Immature natural killer cell (primary cell): ENCODE measurements around the gene HLA-DOA. TPM values are rescaled to one million over a fixed set of nuclear protein-coding genes. Genes with fewer than 3 reads are reported as not detected.
A peak's percentile ranks its signal among the peaks of the same experiment; 100 is the strongest.

Experiments
- DNase-seq, 3 donors: peaks; one replicate each; pipeline ENCODE4 v3.0.0; 2022; ENCODE audit warnings: mixed read lengths in 1 of 3
- H3K27ac Mint-ChIP-seq, 6 donors: one replicate each; pipeline ENCODE4 v1.8.0; 2020; ENCODE audit warnings: mixed read lengths in 6 of 6, mild to moderate bottlenecking in 5 of 6, inconsistent platforms in 4 of 6, moderate library complexity in 3 of 6
- H3K27me3 Mint-ChIP-seq, 3 donors: one replicate each; pipeline ENCODE4 v1.8.0; 2020 to 2021; ENCODE audit warnings: low read depth in 3 of 3, mild to moderate bottlenecking in 3 of 3, mixed read lengths in 3 of 3, moderate library complexity in 3 of 3, inconsistent platforms in 1 of 3
- H3K36me3 Mint-ChIP-seq, 3 donors: one replicate each; pipeline ENCODE4 v1.8.0; 2020; ENCODE audit warnings: mixed read lengths in 3 of 3, inconsistent platforms in 2 of 3, mild to moderate bottlenecking in 2 of 3
- H3K4me1 Mint-ChIP-seq, 2 donors: one replicate each; pipeline ENCODE4 v1.8.0; 2020; ENCODE audit warnings: inconsistent platforms in 2 of 2, mild to moderate bottlenecking in 2 of 2, mixed read lengths in 2 of 2, moderate library complexity in 1 of 2
- H3K4me3 Mint-ChIP-seq, 5 donors: one replicate each; pipeline ENCODE4 v1.8.0; 2020; ENCODE audit warnings: mild to moderate bottlenecking in 5 of 5, mixed read lengths in 5 of 5, inconsistent platforms in 3 of 5, moderate library complexity in 3 of 5
- H3K9me3 Mint-ChIP-seq, 6 donors: one replicate each; pipeline ENCODE4 v1.8.0; 2020; ENCODE audit warnings: mild to moderate bottlenecking in 6 of 6, mixed read lengths in 6 of 6, inconsistent platforms in 4 of 6, moderate library complexity in 3 of 6
- polyA plus RNA-seq, 3 donors: library from polyadenylated mRNA; unstranded; fragments of 300-500 nt; fragmentation: Illumina TruSeq; gene quantifications; one replicate each; pipeline ENCODE4 v1.2.3, GENCODE V29; 2021

The HLA-DOA gene
- polyA plus RNA-seq, 3 donors from 2014 or later, result 0.37 to 5.2 (median 2.8) TPM

- H3K27me3 Mint-ChIP-seq, result peaks cover 1 to 6% (median 4%) of the 10 kb centered on the region in 3 donors
- no peak for DNase-seq
- peaks cover 0 to 4% of the 10 kb centered on the region in 2 donors for H3K4me1 Mint-ChIP-seq
- no peak overlapping the region for H3K27ac Mint-ChIP-seq
- H3K4me3 Mint-ChIP-seq, result no peak overlapping the region
- H3K9me3 Mint-ChIP-seq, result no peaks in the 10 kb centered on the region
- no peaks in the 10 kb centered on the region for H3K36me3 Mint-ChIP-seq
Measured at GRCh38 chr6:33028220-33028849, 18.9 kb upstream of the HLA-DOA start.

GRCh38 chr6:33024521-33024920 lies 15.1 kb upstream of the HLA-DOA start:
- peaks cover 4 to 7% of the 10 kb centered on the region in 2 donors for H3K4me1 Mint-ChIP-seq
- no peak for DNase-seq
- no peaks in the 10 kb centered on the region for H3K36me3 Mint-ChIP-seq
- no peaks in the 10 kb centered on the region for H3K9me3 Mint-ChIP-seq
- no peak overlapping the region for H3K27ac Mint-ChIP-seq
- peaks cover 0 to under 1% (median 0%) of the 10 kb centered on the region in 3 donors for H3K27me3 Mint-ChIP-seq
- H3K4me3 Mint-ChIP-seq, result no peak overlapping the region

- no peak for DNase-seq
- H3K27me3 Mint-ChIP-seq, result no peaks in the 10 kb centered on the region
- no peak overlapping the region for H3K4me3 Mint-ChIP-seq
- peaks cover 11 to 14% of the 10 kb centered on the region in 2 donors for H3K4me1 Mint-ChIP-seq
- H3K36me3 Mint-ChIP-seq, result no peaks in the 10 kb centered on the region
- H3K27ac Mint-ChIP-seq, result no peak overlapping the region
- no peaks in the 10 kb centered on the region for H3K9me3 Mint-ChIP-seq
Measured at GRCh38 chr6:33023536-33023935, 14.1 kb upstream of the HLA-DOA start.

GRCh38 chr6:33021917-33022316 lies 12.5 kb upstream of the HLA-DOA start:
- no peak overlapping the region for H3K4me3 Mint-ChIP-seq
- no peak for DNase-seq
- peaks cover 19 to 22% of the 10 kb centered on the region in 2 donors for H3K4me1 Mint-ChIP-seq
- H3K36me3 Mint-ChIP-seq, result no peaks in the 10 kb centered on the region
- no peaks in the 10 kb centered on the region for H3K27me3 Mint-ChIP-seq
- no peaks in the 10 kb centered on the region for H3K9me3 Mint-ChIP-seq
- H3K27ac Mint-ChIP-seq, result no peak overlapping the region

- Mint-ChIP-seq H3K9me3 (no peaks in the 10 kb centered on the region), H3K27ac (peak overlapping the region in 4 of 6 donors; percentile 14 to 81 (median 70))
- DNase-seq, result no peak
Measured at GRCh38 chr6:33019372-33019771, 10.0 kb upstream of the HLA-DOA start.

GRCh38 chr6:33018904-33019303 lies 9.5 kb upstream of the HLA-DOA start:
- peak in 2 of 3 donors; percentile 28 to 35 for DNase-seq
- H3K36me3 Mint-ChIP-seq, result no peaks in the 10 kb centered on the region
- H3K27me3 Mint-ChIP-seq, result no peaks in the 10 kb centered on the region
- H3K4me3 Mint-ChIP-seq, result peak overlapping the region; percentile 51 to 86 (median 74)
- H3K27ac Mint-ChIP-seq, result peak overlapping the region in 4 of 6 donors; percentile 14 to 81 (median 70)
- H3K9me3 Mint-ChIP-seq, result no peaks in the 10 kb centered on the region
- H3K4me1 Mint-ChIP-seq, result peaks cover 21 to 22% of the 10 kb centered on the region in 2 donors

More at GRCh38 chr6:33019372-33019771, 10.0 kb upstream of the HLA-DOA start:
- no peaks in the 10 kb centered on the region for H3K36me3 Mint-ChIP-seq
- H3K4me3 Mint-ChIP-seq, result peak overlapping the region; percentile 51 to 86 (median 74)
- H3K27me3 Mint-ChIP-seq, result no peaks in the 10 kb centered on the region
- peaks cover 21 to 22% of the 10 kb centered on the region in 2 donors for H3K4me1 Mint-ChIP-seq

- H3K4me1 Mint-ChIP-seq, result peaks cover 21 to 22% of the 10 kb centered on the region in 2 donors
- no peaks in the 10 kb centered on the region for H3K36me3 Mint-ChIP-seq
Measured at GRCh38 chr6:33018418-33018817, 9.0 kb upstream of the HLA-DOA start.

GRCh38 chr6:33017694-33018353 lies 8.4 kb upstream of the HLA-DOA start:
- DNase-seq, result no peak
- no peaks in the 10 kb centered on the region for H3K9me3 Mint-ChIP-seq
- H3K36me3 Mint-ChIP-seq, result no peaks in the 10 kb centered on the region
- H3K4me3 Mint-ChIP-seq, result peak overlapping the region in 1 of 5 donors; percentile 86
- H3K4me1 Mint-ChIP-seq, result peaks cover 21 to 22% of the 10 kb centered on the region in 2 donors
- H3K27me3 Mint-ChIP-seq, result peaks cover 0 to 3% (median 0%) of the 10 kb centered on the region in 3 donors
- peak overlapping the region in 4 of 6 donors; percentile 17 to 82 (median 50) for H3K27ac Mint-ChIP-seq

More at GRCh38 chr6:33018418-33018817, 9.0 kb upstream of the HLA-DOA start:
- no peak for DNase-seq
- Mint-ChIP-seq H3K27ac (peak overlapping the region in 4 of 6 donors; percentile 17 to 82 (median 50)), H3K4me3 (peak overlapping the region in 2 of 5 donors; percentile 2 to 86), H3K9me3 (no peaks in the 10 kb centered on the region), H3K27me3 (peaks cover 0 to 2% (median 0%) of the 10 kb centered on the region in 3 donors)

GRCh38 chr6:33017018-33017417 lies 7.6 kb upstream of the HLA-DOA start:
- peaks cover 21 to 22% of the 10 kb centered on the region in 2 donors for H3K4me1 Mint-ChIP-seq
- H3K36me3 Mint-ChIP-seq, result no peaks in the 10 kb centered on the region
- H3K27ac Mint-ChIP-seq, result peak overlapping the region in 2 of 6 donors; percentile 29 to 69
- peak overlapping the region in 1 of 5 donors; percentile 17 for H3K4me3 Mint-ChIP-seq
- no peaks in the 10 kb centered on the region for H3K9me3 Mint-ChIP-seq
- H3K27me3 Mint-ChIP-seq, result peaks cover 0 to 5% (median 0%) of the 10 kb centered on the region in 3 donors
- DNase-seq, result no peak

- Mint-ChIP-seq H3K27ac (no peak overlapping the region), H3K36me3 (no peaks in the 10 kb centered on the region), H3K4me1 (peaks cover 21 to 22% of the 10 kb centered on the region in 2 donors), H3K4me3 (no peak overlapping the region), H3K9me3 (no peaks in the 10 kb centered on the region), H3K27me3 (peaks cover 0 to 6% (median 0%) of the 10 kb centered on the region in 3 donors)
- no peak for DNase-seq
Measured at GRCh38 chr6:33015798-33016197, 6.4 kb upstream of the HLA-DOA start.

- peaks cover 0 to 6% (median 0%) of the 10 kb centered on the region in 3 donors for H3K27me3 Mint-ChIP-seq
- peak; percentile 63 to 74 (median 70) for DNase-seq
- peaks cover 21 to 22% of the 10 kb centered on the region in 2 donors for H3K4me1 Mint-ChIP-seq
Measured at GRCh38 chr6:33014841-33015634, 5.6 kb upstream of the HLA-DOA start.

GRCh38 chr6:33013608-33014007 lies 4.2 kb upstream of the HLA-DOA start:
- Mint-ChIP-seq H3K4me3 (no peak overlapping the region), H3K4me1 (peaks cover 18 to 22% of the 10 kb centered on the region in 2 donors), H3K27ac (no peak overlapping the region), H3K36me3 (no peaks in the 10 kb centered on the region), H3K9me3 (no peaks in the 10 kb centered on the region), H3K27me3 (peaks cover 0 to 8% (median 3%) of the 10 kb centered on the region in 3 donors)
- DNase-seq, result no peak

More at GRCh38 chr6:33014841-33015634, 5.6 kb upstream of the HLA-DOA start:
- no peak overlapping the region for H3K4me3 Mint-ChIP-seq
- no peaks in the 10 kb centered on the region for H3K9me3 Mint-ChIP-seq
- no peak overlapping the region for H3K27ac Mint-ChIP-seq
- H3K36me3 Mint-ChIP-seq, result no peaks in the 10 kb centered on the region

- H3K36me3 Mint-ChIP-seq, result no peaks in the 10 kb centered on the region
- H3K27ac Mint-ChIP-seq, result no peak overlapping the region
- no peak for DNase-seq
- H3K9me3 Mint-ChIP-seq, result no peaks in the 10 kb centered on the region
- H3K27me3 Mint-ChIP-seq, result peaks cover 0 to 13% (median 3%) of the 10 kb centered on the region in 3 donors
- H3K4me1 Mint-ChIP-seq, result peaks cover 11 to 14% of the 10 kb centered on the region in 2 donors
- no peak overlapping the region for H3K4me3 Mint-ChIP-seq
Measured at GRCh38 chr6:33010356-33010755, 965 bp upstream of the HLA-DOA start.
